Mammary epithelial cell (primary cell): ENCODE measurements around the gene ABCA1.

Experiments used
- EZH2 ChIP-seq: IDR thresholded peaks from 2 replicates; pipeline ENCODE4 v1.6.1; 2012; ENCODE audit warnings: low read length, inconsistent platforms, borderline replicate concordance
- TF ChIP-seq, protein P1 (sequence below), 2 donors: IDR thresholded peaks in 1 of 2; conservative IDR thresholded peaks in 1 of 2; 2 replicates each; pipeline ENCODE4 v1.5.1; 2011 to 2012; ENCODE audit warnings: inconsistent platforms in 2 of 2, low read length in 2 of 2, mild to moderate bottlenecking in 2 of 2, control low read depth in 1 of 2, low read depth in 1 of 2; ENCODE audit not compliant: insufficient read depth in 1 of 2; ENCODE audit errors: extremely low read depth in 1 of 2

DNA sequence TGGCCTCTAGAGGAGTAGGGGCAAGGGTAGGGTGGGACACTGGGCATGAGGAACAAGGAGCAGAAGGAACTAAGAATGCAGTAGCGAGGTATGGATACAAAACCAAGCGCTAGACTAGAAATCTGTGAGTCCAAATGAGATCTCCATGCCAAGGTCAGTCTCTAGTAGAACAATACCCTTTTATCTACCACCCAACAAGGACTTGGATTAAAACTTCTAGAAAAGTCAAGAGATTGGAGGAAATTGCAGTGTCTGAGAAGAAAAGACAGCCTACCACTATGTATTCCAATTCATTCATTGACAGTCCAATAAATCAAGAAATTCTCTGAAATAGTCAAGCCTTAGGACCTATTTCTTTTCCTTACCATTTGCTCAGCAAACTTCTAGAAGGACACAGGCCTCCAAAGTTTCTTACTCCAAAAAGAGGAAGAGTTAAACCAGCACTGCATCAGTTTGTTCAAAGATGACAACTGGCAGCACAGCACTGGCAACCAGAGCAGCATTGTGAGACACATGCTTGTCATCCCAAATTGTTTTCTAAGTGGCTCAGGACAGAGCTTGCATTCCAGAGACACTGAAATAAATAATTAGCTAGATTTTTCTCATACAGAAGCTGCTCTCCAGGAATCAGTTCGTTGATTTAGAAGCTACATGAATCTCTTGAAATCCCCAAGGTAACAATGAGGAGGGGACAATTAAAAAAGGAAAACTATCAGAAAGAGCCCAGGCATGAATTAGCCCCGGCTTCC, 22.6 kb downstream of the ABCA1 start:
- TF ChIP-seq, protein P1, sequence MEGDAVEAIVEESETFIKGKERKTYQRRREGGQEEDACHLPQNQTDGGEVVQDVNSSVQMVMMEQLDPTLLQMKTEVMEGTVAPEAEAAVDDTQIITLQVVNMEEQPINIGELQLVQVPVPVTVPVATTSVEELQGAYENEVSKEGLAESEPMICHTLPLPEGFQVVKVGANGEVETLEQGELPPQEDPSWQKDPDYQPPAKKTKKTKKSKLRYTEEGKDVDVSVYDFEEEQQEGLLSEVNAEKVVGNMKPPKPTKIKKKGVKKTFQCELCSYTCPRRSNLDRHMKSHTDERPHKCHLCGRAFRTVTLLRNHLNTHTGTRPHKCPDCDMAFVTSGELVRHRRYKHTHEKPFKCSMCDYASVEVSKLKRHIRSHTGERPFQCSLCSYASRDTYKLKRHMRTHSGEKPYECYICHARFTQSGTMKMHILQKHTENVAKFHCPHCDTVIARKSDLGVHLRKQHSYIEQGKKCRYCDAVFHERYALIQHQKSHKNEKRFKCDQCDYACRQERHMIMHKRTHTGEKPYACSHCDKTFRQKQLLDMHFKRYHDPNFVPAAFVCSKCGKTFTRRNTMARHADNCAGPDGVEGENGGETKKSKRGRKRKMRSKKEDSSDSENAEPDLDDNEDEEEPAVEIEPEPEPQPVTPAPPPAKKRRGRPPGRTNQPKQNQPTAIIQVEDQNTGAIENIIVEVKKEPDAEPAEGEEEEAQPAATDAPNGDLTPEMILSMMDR (conservative IDR thresholded peaks at IDR 0.05 in 1 of 2, IDR thresholded peaks at IDR 0.05 in 1 of 2; ENCODE audit: extremely low read depth in 1 of 2, insufficient read depth in 1 of 2, low read depth in 1 of 2, low read length in 2 of 2): no peak
- no peak for TF ChIP-seq EZH2
